K562 treated with DMSO at 1 percent for 4 hours (cell line): ENCODE data around the gene SULT1A3. TPM values are rescaled to one million over a fixed set of nuclear protein-coding genes. Genes with fewer than 3 reads are reported as not detected.

Experiments
- total RNA-seq: library from RNA; unstranded; fragments of 300-600 nt; gene quantifications from 2 replicates; pipeline ENCODE4 v1.2.3, GENCODE V29; 2022; ENCODE audit not compliant: insufficient read depth

The SULT1A3 gene
- 3.7 and 10.9 TPM in 2 replicates for total RNA-seq

GRCh38 chr16:30199049-30199448, at the start of gene SULT1A3:
Gene SULT1A3 (plus strand): TSS chr16:30199255. CDS start chr16:30200729, 1,474 bp downstream.

GRCh38 chr16:30183233-30184095, 15.6 kb upstream of the SULT1A3 start, which contains the start of gene CORO1A:
Gene CORO1A (plus strand): TSS chr16:30183602. CDS start chr16:30185210, 1,608 bp downstream.

DNA sequence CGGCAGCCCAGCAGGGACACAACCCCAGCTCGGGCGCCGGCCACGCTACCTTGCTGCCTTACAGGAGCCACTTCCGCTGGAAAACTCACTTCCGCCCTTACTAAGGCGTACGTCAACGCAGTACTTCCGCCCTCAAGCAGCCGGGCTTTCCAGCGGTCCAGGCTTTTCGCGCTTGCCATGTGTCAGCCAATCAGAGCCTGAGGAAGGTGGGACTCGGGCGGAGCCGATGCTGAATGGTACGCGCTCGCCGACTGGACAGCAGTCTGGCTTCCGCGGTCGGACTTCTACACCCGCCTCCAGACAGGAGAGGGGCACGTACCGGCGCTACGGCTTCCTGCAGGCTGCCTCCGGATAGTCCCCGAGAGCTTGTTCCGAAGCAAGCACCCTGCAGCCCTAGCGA, 5.4 kb upstream of the SULT1A3 start, which contains the start of the genes BOLA2B and SLX1A:
Gene BOLA2B, minus strand, starts transcription at position 52 of the 400 bp plus-strand sequence. CDS start 71 bp downstream, outside the sequence.
Gene SLX1A, plus strand, starts transcription at position 261 of the 400 bp plus-strand sequence. CDS start 210 bp downstream, outside the sequence.

GRCh38 chr16:30248379-30248778, 49.3 kb downstream of the SULT1A3 start, which contains the start of gene NPIPB13:
Gene NPIPB13 (minus strand): TSS chr16:30248479. CDS start chr16:30245573, 2,906 bp downstream.

Other genes starting within 250 kb of the SULT1A3 start
- 135 and 156 TPM in 2 replicates for gene TMEM219, start 237.2 kb upstream of the SULT1A3 start, total RNA-seq
- 38.2 and 41.0 TPM in 2 replicates for gene TAOK2, start 225.4 kb upstream of the SULT1A3 start, total RNA-seq
- 17.1 and 21.6 TPM in 2 replicates for gene HIRIP3, start 203.6 kb upstream of the SULT1A3 start, total RNA-seq
- 82.3 and 93.3 TPM in 2 replicates for gene INO80E, start 203.0 kb upstream of the SULT1A3 start, total RNA-seq
- 0.90 and 3.2 TPM in 2 replicates for gene DOC2A, start 188.2 kb upstream of the SULT1A3 start, total RNA-seq
- not detected in 2 replicates for gene C16orf92, start 176.1 kb upstream of the SULT1A3 start, total RNA-seq
- gene TLCD3B, start 168.0 kb upstream of the SULT1A3 start, total RNA-seq: 1.1 and 1.9 TPM in 2 replicates
- 2,294 and 2,366 TPM in 2 replicates for gene ALDOA, start 133.5 kb upstream of the SULT1A3 start, total RNA-seq
- 274 and 297 TPM in 2 replicates for gene PPP4C, start 123.3 kb upstream of the SULT1A3 start, total RNA-seq
- 0.52 TPM in 1 of 2 replicates, not detected in the other for gene TBX6, start 107.3 kb upstream of the SULT1A3 start, total RNA-seq
- gene YPEL3, start 103.0 kb upstream of the SULT1A3 start, total RNA-seq: 79.8 and 89.6 TPM in 2 replicates
- 1.5 TPM in 2 replicates for gene GDPD3, start 85.7 kb upstream of the SULT1A3 start, total RNA-seq
- 46.3 and 68.0 TPM in 2 replicates for gene MAPK3, start 76.0 kb upstream of the SULT1A3 start, total RNA-seq
- gene CORO1A, start 15.7 kb upstream of the SULT1A3 start, total RNA-seq: 51.9 and 59.7 TPM in 2 replicates
- 33.4 and 66.9 TPM in 2 replicates for gene BOLA2B, start 5.6 kb upstream of the SULT1A3 start, total RNA-seq
- 66.3 and 70.6 TPM in 2 replicates for gene SLX1A, start 5.4 kb upstream of the SULT1A3 start, total RNA-seq
- 2.5 and 3.8 TPM in 2 replicates for gene NPIPB13, start 49.2 kb downstream of the SULT1A3 start, total RNA-seq
- gene CD2BP2, start 156.1 kb downstream of the SULT1A3 start, total RNA-seq: 25.6 and 32.0 TPM in 2 replicates
- 44.5 and 53.6 TPM in 2 replicates for gene TBC1D10B, start 171.2 kb downstream of the SULT1A3 start, total RNA-seq
- gene MYL11, start 175.5 kb downstream of the SULT1A3 start, total RNA-seq: not detected in 2 replicates
- gene SEPTIN1, start 183.3 kb downstream of the SULT1A3 start, total RNA-seq: 1.9 and 2.4 TPM in 2 replicates
- 5.8 and 10.6 TPM in 2 replicates for gene ZNF48, start 196.2 kb downstream of the SULT1A3 start, total RNA-seq
- 9.1 and 10.3 TPM in 2 replicates for gene ZNF771, start 208.4 kb downstream of the SULT1A3 start, total RNA-seq
- gene DCTPP1, start 230.8 kb downstream of the SULT1A3 start, total RNA-seq: 49.1 and 53.8 TPM in 2 replicates
- gene SEPHS2, start 246.6 kb downstream of the SULT1A3 start, total RNA-seq: 72.3 and 75.1 TPM in 2 replicates